T follicular helper cell (primary cell): ENCODE results near the gene MBD6.

Source experiments
- DNase-seq: peaks from one replicate; pipeline ENCODE4 v3.0.0-alpha.2; 2020; ENCODE audit warnings: low read depth

Gene MBD6

DNA sequence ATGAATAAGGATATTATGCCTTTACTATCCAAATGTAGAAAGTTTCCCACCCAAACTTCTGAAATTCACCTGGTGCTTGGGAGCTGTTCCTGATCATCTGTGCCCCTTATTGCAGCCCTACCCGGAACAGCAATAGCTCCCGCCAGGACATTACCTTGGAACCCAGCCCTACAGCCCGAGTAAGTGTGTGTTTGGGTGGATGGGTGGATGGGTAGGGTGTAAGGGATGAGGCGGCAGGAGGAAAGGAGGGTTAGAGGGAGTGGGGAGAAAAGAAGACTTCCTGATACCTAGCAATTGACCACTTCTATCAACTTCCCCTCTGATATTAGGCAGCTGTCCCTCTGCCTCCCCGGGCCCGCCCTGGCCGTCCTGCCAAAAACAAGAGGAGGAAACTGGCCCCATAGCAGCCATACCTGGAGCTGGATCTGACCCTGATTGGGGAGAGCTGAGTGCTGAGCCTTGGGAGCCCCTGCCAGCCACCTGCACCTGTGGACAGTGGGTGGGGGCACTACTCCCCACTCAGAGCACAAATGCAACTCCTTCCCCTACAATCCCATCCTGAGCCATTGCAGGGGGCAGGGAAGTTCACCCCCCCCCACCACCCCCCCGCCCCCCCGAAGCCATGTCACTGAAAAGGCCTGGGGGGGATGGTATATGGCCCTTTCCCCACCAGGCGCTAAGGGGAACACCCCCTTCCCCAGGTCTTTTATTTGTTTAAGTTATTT is 6.4 kb downstream of the MBD6 start:
- DNase-seq, result no peak

DNA sequence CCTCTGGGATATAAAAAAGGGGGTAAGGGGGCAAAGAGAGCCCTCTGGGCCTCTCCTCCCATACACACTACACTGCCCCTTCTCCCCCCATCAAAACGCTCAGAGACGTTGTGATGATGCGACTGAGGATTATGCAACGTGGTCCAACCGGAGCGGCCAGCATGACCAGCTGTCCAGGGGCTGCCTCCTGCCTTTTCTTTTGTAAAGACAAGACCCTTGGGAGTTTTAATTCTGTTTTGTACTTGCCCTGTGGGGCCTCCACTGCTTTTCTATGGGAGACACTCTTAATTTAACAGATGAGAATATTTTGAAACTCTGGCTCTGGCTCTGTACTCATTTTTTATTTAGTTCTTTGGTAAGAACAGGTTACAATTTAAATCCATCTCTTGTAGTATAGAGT is 7.2 kb downstream of the MBD6 start:
- no peak for DNase-seq

DNA sequence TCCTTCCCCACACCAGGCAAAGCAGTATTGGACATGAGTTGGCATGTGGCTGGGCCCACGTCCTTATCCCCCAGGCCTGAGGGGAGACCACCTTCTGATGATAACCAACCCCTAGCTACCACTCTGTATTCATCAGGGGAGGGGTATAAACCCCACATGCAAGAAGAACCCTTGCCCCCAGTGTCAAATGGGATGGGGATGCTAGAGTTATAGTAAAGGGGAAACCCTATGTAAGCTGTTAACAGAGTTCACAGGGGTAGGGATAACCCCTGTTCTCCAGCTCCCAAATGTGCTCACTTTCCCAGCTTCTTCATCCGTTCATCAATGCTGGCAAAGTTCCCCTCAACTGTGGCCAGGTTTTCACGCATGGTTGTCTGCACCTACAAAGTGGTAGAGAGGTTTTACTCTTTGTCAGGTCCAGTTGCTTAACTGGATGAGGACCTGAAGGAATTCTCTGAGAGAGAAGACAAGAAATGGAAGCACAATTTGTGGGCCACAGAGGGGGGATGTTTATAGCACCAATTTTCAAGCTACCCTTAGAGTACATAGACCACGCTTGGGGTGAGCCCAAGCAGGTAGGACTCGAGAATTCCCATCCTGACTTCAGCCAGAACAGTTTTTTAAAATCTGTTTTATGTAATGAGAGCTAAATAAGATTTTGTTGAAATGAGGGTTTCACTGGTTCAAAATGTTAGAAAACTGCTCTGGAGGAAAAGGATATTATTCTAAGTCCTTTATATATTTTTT is 7.9 kb downstream of the MBD6 start:
- no peak for DNase-seq

DNA sequence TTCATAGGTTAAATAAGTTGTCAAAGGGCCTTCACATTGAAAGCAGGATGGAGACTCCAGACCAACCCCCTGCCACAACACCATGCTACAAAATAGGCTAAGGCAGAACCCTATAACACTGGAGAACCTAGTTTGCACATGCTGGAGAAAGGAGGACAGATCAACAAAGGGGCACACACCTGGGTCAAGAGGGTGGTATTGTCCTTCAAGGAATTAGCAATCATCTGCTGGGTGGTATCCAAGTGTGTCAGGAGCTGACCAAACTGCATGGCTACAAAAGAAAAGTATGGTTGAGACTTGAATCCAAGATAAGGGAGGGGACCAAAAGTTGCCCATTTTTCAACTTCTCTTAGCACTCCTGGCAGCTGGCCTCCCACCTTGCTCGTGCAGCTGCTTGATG is 9.2 kb downstream of the MBD6 start:
- DNase-seq, result no peak

- no peak for DNase-seq
Measured at GRCh38 chr12:57533108-57533507, 10.5 kb downstream of the MBD6 start.

DNA sequence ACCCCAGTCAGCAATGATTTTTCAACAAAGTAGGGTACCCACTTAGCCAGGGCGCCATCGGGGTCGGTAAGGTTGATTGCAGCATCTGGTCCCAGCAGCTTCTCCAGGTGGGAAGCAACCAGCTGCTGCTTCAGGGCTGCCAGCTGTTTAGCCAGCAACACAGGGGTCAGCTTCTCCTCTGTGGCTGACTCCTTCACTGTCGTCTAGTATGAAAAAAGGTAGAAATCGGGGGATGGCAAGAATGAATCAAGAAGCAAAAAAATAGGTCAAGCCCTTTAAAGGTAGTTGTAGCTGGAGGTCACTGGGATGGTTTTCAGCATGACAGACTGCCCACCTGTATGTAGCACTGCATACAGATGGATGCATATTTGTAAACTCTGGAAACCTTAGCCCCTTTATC is 11.6 kb downstream of the MBD6 start:
- no peak for DNase-seq

DNA sequence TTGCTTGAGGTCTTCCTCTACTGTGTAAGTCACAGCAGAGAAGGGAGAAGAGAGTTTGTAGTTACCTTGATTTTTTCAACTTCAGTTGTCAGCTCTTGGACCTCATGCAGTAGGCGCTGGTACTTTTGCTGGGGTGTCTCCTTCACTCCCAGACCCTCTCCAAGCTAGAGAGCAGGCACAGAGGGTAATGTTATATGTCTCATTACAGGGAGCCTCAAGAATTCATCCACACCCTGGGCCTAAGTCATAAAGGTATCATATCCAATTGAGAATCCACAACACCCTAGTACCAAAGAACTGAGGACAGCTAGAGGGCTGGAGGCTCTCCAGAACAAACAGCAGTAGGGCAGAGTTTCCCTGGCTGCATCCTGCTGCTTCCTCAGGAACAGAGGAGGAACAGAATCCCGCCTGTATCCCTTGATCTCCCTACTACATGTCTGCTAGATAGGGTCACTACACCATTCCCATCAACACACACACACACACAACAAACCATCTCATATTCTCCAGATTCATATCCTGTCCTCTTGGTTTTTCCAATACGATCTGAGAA is 12.4 kb downstream of the MBD6 start:
- DNase-seq, result no peak

DNA sequence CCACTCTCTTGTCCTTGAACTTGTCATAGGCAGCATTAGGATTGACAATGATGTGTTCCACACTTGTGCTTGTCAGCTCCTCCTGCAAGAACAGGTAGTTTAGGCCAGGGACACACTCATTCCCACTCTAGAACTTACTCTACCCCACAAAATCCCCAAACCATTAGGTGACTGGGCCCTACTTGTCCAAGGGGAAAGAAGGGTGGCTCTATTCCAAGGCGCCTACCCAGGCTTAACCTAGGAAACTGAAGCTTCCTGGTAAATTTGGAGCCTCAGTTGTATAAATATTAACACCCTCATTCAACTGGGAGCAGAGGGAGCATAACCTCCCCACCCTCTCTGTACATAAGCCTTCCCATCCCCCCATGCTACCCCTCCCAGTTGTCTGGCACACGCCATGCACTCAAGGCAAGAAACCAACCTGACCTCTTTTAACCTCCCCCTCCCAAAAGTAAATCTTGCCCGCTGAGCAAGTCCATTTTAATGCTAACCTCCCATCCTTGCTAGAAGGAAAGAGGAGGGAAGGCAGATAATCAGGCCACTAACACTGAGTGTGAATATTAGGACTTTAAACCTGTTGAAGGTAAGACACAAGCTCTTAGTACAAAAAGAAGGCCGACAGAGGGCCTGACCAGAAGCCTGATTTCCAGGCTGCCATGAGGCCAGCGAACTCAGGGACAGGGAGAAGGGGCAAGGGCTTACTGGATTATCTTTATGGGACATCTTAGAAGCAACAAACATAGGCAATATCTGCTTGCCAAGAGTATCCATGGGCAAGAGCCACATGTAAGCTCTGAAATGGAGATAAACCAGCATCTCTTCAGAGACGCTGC is 13.4 kb downstream of the MBD6 start:
- no peak for DNase-seq

DNA sequence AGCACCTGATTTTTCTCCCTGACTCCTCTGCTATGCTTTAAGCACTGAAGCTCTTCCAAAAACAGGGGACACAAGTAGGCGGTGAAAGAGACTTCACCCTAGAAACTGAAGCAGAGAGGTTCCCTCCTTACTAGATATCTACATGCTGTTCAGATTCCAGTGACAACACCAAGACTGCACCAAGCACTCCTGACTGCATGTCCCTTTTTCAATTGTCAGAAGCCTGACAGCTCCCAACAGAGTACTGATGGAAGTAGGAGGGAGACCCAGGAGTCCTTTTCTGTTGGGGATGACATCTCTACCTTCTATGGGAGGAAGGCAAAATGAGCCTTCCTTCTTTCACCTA is 13.9 kb downstream of the MBD6 start:
- DNase-seq, result no peak

DNA sequence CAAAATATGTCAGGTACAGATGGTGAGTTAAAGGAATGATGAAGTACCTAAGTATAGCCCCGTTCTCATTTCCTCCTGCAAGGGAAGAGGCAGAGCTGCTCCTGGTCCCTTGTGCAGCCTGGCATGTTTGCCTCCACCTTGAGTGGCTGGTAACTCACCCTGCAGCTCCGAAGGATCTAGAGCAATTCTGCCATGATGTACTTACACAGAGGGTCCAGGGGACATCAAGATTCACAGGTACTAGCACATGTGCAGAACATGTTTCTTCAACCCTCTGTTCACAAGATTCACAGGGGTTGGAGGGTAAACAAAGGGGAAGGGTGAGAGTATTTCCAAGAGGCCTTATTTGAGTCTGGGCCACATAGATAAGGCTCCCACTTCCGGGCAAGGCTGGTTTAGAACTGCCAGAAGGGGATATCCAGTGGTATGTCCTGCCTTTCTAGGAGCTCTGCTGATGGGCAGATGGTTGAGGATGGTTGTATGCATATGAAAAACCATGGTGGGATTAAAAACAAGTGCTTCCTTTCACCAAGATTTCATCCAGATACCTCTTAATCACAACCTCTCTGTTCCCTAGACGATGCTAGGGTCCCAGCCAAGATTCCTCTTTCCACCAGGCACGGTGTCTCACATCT is 16.6 kb downstream of the MBD6 start:
- DNase-seq, result no peak

- DNase-seq, result no peak
Measured at GRCh38 chr12:57541001-57541400, 18.4 kb downstream of the MBD6 start.

DNA sequence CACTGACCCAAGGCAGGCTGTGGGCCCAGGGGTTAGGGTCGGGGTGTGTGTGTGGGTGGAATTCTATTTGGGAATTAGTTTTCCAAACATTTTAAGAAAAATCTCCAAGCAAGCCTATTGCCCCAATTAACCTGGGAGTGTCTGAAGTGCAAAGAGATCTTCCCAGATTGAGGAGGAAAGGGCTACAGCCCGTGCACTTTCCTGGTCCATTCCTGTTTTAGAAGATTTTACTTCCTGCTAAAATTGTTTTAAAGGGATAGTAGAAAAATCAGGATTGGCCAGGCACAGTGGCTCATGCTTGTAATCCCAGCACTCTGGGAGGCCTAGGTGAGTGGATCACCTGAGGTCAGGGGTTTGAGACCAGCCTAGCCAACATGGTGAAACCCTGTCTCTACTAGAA is 19.1 kb downstream of the MBD6 start:
- no peak for DNase-seq

DNA sequence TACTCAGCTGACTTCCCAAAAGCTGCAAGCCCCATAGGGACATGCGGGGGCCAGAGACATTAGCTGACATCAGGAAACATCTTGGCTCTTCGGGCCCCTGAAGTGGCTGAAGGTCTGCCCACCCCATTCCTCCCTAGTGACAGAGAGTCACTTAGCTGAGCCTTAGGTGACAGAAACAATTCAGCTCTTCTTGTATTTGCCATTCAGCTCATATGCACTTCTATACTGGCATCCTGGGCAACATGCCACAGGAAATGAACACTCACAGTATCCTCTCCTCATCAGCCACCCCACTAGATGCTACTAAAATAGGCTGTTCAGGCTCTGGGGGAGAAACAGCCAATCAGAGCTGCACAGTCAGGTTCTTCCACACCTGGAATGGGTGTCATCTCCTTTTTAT is 21.0 kb downstream of the MBD6 start:
- no peak for DNase-seq

DNA sequence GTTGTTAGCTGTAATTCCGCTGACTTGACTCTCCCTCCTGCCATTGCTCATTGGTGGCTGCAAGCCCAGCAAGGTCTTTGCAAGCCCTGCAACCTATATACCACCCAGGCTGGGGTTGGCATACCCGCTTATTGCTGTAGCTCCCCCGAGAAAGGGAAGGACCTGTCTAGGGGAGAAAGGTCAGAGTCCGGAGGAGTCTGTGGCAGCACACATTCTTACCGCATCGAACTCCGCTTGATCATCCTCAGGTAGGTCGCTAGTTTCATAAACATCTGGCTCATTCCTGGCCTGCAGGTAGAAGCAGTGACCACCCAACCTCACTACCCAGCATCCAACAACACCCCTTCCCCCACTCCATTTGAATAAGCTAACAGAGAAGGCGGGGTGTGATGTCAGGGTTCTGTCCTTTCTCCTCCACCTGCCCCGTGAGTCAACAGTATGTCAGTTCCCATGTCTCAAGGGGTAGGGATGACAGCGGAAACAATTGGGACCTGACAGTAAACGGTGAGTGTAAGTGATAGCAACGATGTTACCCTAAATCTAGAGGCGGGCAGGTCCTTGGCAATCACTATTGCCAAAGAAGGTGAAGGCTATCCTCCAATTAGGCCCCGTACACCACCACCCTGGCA is 23.3 kb downstream of the MBD6 start:
- no peak for DNase-seq

GRCh38 chr12:57546438-57547287 is 24.0 kb downstream of the MBD6 start, which contains the start of gene DCTN2:
TSS of gene DCTN2 (minus strand) at chr12:57547192. CDS start at chr12:57547063, 129 bp downstream.
- DNase-seq, result peak; percentile 89

DNA sequence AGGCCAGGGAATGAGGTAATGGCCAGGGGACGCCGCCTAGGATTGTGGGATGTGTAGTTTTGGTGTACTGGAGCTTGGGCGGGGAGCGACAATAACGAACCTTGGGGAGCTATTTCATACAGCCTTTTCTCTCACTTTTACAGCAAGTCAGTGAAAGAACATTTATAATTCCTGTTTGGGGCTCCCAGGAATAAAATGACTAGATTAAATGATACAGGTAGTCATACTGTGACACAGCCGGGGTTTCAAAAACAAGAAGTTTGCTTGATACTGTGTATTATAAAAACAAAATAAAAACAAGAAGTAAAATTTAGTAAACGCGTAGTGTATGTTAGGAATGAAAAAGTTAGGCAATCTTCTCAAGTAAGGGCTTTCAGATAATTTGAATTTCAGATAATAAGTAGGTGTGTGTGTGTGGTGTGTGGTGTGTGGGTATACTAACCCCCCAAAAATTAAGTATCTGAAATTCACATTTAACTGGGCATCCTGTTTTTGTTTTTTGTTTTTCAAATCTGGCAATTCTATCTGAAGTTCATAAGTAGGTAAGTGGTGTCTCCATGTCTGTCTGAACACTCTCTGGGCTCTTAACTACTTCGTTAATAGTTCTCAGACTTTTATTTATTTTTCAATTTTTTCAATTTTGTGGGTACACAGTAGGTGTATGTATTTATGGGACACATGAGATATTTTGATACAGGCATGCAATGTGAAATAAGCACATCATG is 24.8 kb downstream of the MBD6 start:
- no peak for DNase-seq

DNA sequence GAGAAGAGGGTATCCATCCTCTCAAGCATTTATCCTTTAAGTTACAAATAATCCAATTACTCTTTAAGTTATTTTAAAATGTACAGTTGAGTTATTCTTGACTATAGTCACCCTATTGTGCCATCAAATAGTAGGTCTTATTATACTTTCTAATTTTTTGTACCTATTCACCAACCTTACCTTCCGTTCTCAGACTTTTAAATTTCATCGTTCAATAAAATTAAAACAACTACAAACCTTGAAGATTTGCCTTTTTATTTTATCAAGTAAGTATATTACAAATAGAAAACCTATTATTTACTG is 25.3 kb downstream of the MBD6 start:
- DNase-seq, result no peak

- no peak for DNase-seq
Measured at GRCh38 chr12:57548488-57548887, 25.9 kb downstream of the MBD6 start.

DNA sequence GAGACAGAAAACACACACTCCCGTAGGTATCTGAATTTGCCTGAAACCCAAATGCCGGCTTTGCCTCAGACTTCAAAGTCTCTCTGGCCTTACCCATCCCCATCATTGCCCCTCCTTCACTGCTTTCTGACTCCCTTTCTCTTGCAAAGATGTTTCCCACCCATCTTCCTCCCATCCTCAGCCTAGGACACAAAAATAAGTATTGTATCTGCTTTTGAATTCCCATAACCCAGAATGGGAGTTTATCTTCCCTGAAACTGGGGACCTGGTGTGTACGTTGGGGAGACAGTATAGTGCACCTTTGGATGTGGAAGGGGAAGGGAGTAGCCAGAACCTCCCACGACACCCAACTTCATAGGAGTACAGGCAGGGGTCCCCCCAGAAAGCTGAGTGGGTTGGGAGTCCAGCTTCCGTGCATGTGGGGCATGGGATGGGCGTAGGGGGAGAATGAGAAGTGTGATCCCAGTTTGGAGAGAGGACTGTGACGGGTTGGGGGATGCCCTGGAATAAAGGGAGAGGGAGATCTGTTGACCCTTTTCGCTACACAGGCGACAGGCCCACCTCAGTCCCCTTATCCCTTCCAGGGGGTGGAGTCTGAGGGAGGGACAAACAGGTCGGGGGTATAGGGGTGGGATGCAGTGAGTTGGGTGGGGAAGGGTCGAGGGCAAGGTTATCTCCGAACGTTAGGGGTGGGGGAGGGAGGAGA is 26.7 kb downstream of the MBD6 start:
- DNase-seq, result no peak
